HepG2 (cell line): ENCODE measurements around the gene FXYD6. TPM values are rescaled to one million over a fixed set of nuclear protein-coding genes. Genes with fewer than 3 reads are reported as not detected.

Experiments used
- ATF5 ChIP-seq: sonication (generic); formaldehyde crosslinking; IDR thresholded peaks from 2 replicates; pipeline ENCODE4 v1.4.0; 2020; ENCODE audit warnings: mild to moderate bottlenecking, low read depth, missing genetic modification reagents
- FOXA3 ChIP-seq: IDR thresholded peaks from 2 replicates; pipeline ENCODE4 v1.6.1; 2016; ENCODE audit warnings: missing genetic modification reagents, missing compliant biosample characterization
- GZF1 ChIP-seq: sonication (generic); formaldehyde crosslinking; IDR thresholded peaks from 2 replicates; pipeline ENCODE4 v1.5.1; 2020; ENCODE audit warnings: mild to moderate bottlenecking, missing genetic modification reagents
- HDAC1 ChIP-seq: sonication (generic); formaldehyde crosslinking; IDR thresholded peaks from 2 replicates; pipeline ENCODE4 v1.5.1; 2020; ENCODE audit warnings: mild to moderate bottlenecking, missing genetic modification reagents
- HOXA7 ChIP-seq: sonication (generic); formaldehyde crosslinking; IDR thresholded peaks from 2 replicates; pipeline ENCODE4 v1.8.1; 2022; ENCODE audit warnings: mild to moderate bottlenecking, missing genetic modification reagents, moderate library complexity
- KDM2A ChIP-seq: sonication (generic); formaldehyde crosslinking; IDR thresholded peaks from 2 replicates; pipeline ENCODE4 v1.4.0; 2020; ENCODE audit warnings: low read depth, missing genetic modification reagents, borderline replicate concordance
- KDM6A ChIP-seq: IDR thresholded peaks from 2 replicates; pipeline ENCODE4 v1.6.1; 2016; ENCODE audit warnings: low read depth
- NFYB ChIP-seq: sonication (generic); formaldehyde crosslinking; IDR thresholded peaks from 2 replicates; pipeline ENCODE4 v1.4.0; 2020; ENCODE audit warnings: missing genetic modification reagents
- PHF5A ChIP-seq: IDR thresholded peaks from one replicate; pipeline ENCODE4 v1.6.1; 2018; ENCODE audit warnings: low read depth, missing genetic modification reagents; ENCODE audit not compliant: unreplicated experiment
- SMC3 ChIP-seq: IDR thresholded peaks from 2 replicates; pipeline ENCODE4 v1.6.1; 2011; ENCODE audit warnings: low read length, improper control_type of control experiment
- STAG1 ChIP-seq: sonication (generic); formaldehyde crosslinking; IDR thresholded peaks from 2 replicates; pipeline ENCODE4 v1.4.0; 2020; ENCODE audit warnings: missing genetic modification reagents
- TBX3 ChIP-seq: fragments of 450-650 bp; IDR thresholded peaks from 2 replicates; pipeline ENCODE4 v1.6.1; 2017; ENCODE audit warnings: antibody characterized with exemption, mild to moderate bottlenecking, inconsistent platforms, borderline replicate concordance
- ZC3H4 ChIP-seq: sonication (generic); formaldehyde crosslinking; IDR thresholded peaks from 2 replicates; pipeline ENCODE4 v1.4.0; 2020; ENCODE audit warnings: missing genetic modification reagents, borderline replicate concordance
- ZNF205 ChIP-seq: IDR thresholded peaks from 2 replicates; pipeline ENCODE4 v1.6.1; 2018; ENCODE audit warnings: missing biosample characterization, missing genetic modification reagents
- ZNF335 ChIP-seq: sonication (generic); formaldehyde crosslinking; IDR thresholded peaks from 2 replicates; pipeline ENCODE4 v1.4.0; 2020; ENCODE audit warnings: missing genetic modification reagents
- ZNF468 ChIP-seq: sonication (generic); formaldehyde crosslinking; IDR thresholded peaks from 2 replicates; pipeline ENCODE4 v1.8.0; 2022; ENCODE audit warnings: mild to moderate bottlenecking, moderate library complexity, missing genetic modification reagents
- polyA plus RNA-seq, 8 experiments: library from polyadenylated mRNA; depleted of rRNA in 3 of 8; stranded (reverse) in 7 of 8; unstranded in 1 of 8; fragments of >200 nt; fragmentation: Illumina TruSeq in 4 of 8; extraction: Trizol in 4 of 8; gene quantifications; 2 replicates each; pipeline versions ENCODE4 v1.2.1 to v1.2.3, GENCODE V29; 2011 to 2016; ENCODE audit warnings: low read depth in 4 of 8, missing spikeins in 1 of 8, mixed read lengths in 1 of 8; ENCODE audit not compliant: insufficient read depth in 1 of 8
- total RNA-seq, 5 experiments: library from RNA; depleted of rRNA; stranded (reverse); fragments of >200 nt; fragmentation: Illumina TruSeq; extraction: Trizol; gene quantifications; 2 replicates each; pipeline ENCODE4 v1.2.3, GENCODE V29; 2016; ENCODE audit warnings: low read depth in 1 of 5
- TF ChIP-seq, protein P1 (sequence below): sonication (generic); formaldehyde crosslinking; IDR thresholded peaks from 2 replicates; pipeline ENCODE4 v1.5.0; 2020; ENCODE audit warnings: missing genetic modification reagents
- TF ChIP-seq, protein P2 (sequence below): sonication (generic); formaldehyde crosslinking; IDR thresholded peaks from 2 replicates; pipeline ENCODE4 v1.4.0; 2020; ENCODE audit warnings: mild to moderate bottlenecking, missing genetic modification reagents

FXYD6 gene
- total and polyA plus RNA-seq, 2 of the 13 experiments (the other 11 are each of a cell fraction or from before 2014, with no cell fraction given): not detected

- TF ChIP-seq TBX3 (no peak), KDM2A (CRISPR knock-in tag) (peak; percentile 52; the same call in 1 of the 2 replicates), FOXA3 (CRISPR knock-in tag) (no peak), ZNF205 (CRISPR knock-in tag) (no peak), ZC3H4 (no peak), ATF5 (no peak), ZNF468 (CRISPR knock-in tag) (no peak), GZF1 (CRISPR knock-in tag) (no peak), STAG1 (CRISPR knock-in tag) (peak; percentile 72), PHF5A (CRISPR knock-in tag) (no peak), HDAC1 (CRISPR knock-in tag) (no peak), KDM6A (CRISPR knock-in tag) (no peak), SMC3 (peak; percentile 70), ZNF335 (CRISPR knock-in tag) (no peak), NFYB (CRISPR knock-in tag) (no peak), HOXA7 (CRISPR knock-in tag) (no peak)
- TF ChIP-seq, protein P1, sequence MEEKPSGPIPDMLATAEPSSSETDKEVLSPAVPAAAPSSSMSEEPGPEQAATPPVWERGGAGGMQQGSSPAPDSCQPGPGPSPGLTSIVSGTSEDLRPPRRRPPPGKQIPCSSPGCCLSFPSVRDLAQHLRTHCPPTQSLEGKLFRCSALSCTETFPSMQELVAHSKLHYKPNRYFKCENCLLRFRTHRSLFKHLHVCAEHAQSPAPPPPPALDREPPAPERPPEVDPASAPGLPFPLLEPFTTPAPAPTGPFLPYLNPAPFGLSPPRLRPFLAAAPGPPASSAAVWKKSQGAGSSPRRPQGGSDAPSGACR: no peak
- TF ChIP-seq, protein P2, sequence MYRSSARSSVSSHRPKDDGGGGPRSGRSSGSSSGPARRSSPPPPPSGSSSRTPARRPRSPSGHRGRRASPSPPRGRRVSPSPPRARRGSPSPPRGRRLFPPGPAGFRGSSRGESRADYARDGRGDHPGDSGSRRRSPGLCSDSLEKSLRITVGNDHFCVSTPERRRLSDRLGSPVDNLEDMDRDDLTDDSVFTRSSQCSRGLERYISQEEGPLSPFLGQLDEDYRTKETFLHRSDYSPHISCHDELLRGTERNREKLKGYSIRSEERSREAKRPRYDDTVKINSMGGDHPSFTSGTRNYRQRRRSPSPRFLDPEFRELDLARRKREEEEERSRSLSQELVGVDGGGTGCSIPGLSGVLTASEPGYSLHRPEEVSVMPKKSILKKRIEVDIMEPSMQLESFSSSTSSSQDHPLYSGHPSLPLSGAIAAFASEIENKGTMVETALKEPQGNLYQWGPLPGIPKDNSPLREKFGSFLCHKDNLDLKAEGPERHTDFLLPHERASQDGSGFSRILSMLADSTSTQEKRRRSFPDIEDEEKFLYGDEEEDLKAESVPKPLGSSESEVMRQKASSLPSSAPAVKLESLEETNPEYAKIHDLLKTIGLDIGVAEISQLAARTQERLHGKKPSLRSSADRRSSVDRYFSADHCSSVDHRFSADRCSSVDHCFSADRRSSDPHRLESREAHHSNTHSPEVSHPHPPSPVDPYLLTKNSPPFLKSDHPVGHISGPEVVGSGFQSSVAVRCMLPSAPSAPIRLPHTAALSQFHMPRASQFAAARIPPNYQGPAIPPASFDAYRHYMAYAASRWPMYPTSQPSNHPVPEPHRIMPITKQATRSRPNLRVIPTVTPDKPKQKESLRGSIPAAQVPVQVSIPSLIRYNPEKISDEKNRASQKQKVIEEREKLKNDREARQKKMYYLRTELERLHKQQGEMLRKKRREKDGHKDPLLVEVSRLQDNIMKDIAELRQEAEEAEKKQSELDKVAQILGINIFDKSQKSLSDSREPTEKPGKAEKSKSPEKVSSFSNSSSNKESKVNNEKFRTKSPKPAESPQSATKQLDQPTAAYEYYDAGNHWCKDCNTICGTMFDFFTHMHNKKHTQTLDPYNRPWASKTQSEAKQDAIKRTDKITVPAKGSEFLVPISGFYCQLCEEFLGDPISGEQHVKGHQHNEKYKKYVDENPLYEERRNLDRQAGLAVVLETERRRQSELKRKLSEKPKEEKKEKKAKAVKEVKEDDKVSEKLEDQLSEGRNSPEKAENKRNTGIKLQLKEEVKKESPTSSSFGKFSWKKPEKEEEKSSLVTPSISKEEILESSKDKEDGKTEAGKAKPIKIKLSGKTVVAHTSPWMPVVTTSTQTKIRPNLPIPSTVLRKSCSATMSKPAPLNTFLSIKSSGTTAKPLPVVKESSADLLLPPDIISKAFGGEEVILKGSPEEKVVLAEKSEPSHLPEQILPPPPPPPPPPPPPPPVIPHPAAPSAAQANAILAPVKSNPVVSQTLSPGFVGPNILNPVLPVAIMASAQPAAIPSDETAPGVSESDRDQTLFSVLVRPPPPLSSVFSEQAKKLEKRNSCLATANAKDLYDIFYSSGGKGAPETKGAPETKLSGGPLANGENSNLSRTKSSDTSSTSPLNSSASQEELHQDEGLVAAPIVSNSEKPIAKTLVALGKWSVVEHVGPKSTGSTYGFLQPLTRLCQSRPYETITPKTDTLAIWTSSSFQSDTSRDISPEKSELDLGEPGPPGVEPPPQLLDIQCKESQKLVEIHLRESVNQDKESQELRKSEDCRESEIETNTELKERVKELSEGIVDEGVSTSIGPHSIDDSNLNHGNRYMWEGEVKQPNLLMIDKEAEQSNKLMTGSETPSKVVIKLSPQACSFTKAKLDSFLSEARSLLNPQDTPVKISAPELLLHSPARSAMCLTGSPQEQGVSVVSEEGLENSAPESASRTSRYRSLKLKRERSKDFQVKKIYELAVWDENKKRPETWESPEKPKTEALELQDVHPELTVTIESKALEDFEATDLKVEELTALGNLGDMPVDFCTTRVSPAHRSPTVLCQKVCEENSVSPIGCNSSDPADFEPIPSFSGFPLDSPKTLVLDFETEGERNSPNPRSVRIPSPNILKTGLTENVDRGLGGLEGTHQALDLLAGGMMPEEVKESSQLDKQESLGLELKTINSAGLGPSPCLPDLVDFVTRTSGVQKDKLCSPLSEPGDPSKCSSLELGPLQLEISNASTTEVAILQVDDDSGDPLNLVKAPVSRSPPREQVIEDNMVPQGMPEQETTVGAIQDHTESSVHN: no peak
- TF ChIP-seq, all 625 proteins: peak for 9
Observed at GRCh38 chr11:117843666-117844484, 32.6 kb downstream of the FXYD6 start (continued).
